Smooth muscle cell of trachea (primary cell): ENCODE results near the gene KCNMB3. TPM values are rescaled to one million over a fixed set of nuclear protein-coding genes. Genes with fewer than 3 reads are reported as not detected.

Experiments
- total RNA-seq: library from RNA; depleted of rRNA; stranded (reverse); fragments of >200 nt; gene quantifications from 2 replicates; pipeline ENCODE4 v1.2.1, GENCODE V29; 2014

The KCNMB3 gene, protein sequence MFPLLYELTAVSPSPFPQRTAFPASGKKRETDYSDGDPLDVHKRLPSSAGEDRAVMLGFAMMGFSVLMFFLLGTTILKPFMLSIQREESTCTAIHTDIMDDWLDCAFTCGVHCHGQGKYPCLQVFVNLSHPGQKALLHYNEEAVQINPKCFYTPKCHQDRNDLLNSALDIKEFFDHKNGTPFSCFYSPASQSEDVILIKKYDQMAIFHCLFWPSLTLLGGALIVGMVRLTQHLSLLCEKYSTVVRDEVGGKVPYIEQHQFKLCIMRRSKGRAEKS
- total RNA-seq: 0.50 and 1.0 TPM in 2 replicates

DNA sequence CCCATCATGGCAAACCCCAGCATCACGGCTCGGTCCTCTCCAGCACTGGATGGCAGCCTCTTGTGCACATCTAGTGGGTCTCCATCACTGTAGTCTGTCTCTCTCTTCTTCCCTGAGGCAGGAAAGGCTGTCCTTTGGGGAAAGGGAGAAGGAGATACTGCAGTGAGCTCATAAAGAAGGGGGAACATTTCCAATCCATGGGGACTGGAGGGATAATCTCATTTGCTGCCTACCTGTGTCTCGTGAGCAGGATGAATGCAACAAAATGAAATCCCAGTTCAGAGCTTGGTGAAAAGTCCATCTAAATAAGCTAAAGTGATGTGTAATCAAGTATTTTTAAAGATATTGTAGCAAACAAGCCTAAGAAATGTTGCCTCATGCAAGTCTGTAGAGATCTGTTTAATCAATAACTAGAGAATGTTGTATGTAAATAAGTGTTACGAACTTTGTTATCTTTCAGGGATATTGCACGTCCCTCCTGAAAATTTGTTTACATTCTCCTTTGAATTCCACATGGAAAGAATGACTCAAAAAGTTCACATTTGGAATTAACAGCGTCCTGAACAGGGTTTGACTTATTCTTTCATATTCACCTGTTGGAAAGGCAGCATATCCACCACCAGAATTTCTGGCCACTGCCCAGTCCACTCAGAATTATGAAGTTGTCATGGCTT is at the start of gene KCNMB3:
Gene KCNMB3, minus strand, starts transcription at position 312 of the 674 bp plus-strand sequence. Its CDS starts 124 bp downstream, at position 188.

Other genes with a start within 250 kb of the KCNMB3 start
- 28.4 and 47.6 TPM in 2 replicates for gene ZMAT3, start 179.3 kb downstream of the KCNMB3 start, total RNA-seq
- 27.5 and 48.6 TPM in 2 replicates for gene PIK3CA, start 102.8 kb downstream of the KCNMB3 start, total RNA-seq
- gene ZNF639, start 71.9 kb upstream of the KCNMB3 start, total RNA-seq: 36.4 and 48.6 TPM in 2 replicates
- 49.1 and 75.3 TPM in 2 replicates for gene MFN1, start 96.6 kb upstream of the KCNMB3 start, total RNA-seq
- gene GNB4, start 200.4 kb upstream of the KCNMB3 start, total RNA-seq: 64.7 and 97.0 TPM in 2 replicates